Natural killer cell (primary cell): ENCODE measurements around the gene ANK2. TPM values are rescaled to one million over a fixed set of nuclear protein-coding genes. Genes with fewer than 3 reads are reported as not detected.

Source experiments
- ATAC-seq, 3 donors: fragments of 150-1000 bp in 2 of 3; fragments of 200-7000 bp in 1 of 3; cut with Tn5 transposase; 1 replicate in 1 of 3; 2 replicates in 2 of 3; pipeline ENCODE4 v1.10.0; 2021; ENCODE audit warnings: mild to moderate bottlenecking in 2 of 3, moderate library complexity in 2 of 3
- DNase-seq, 2 donors: peaks; one replicate each; pipeline versions ENCODE4 v3.0.0 to v3.0.0-alpha.2; 2013 to 2021; ENCODE audit warnings: mixed read lengths in 1 of 2
- H3K27ac ChIP-seq: one replicate; pipeline ENCODE4 v1.5.1; 2013; ENCODE audit warnings: mild to moderate bottlenecking, low read length
- H3K27me3 ChIP-seq: one replicate; pipeline ENCODE4 v1.6.1; 2013; ENCODE audit warnings: low read length; ENCODE audit not compliant: control insufficient read depth, insufficient read depth
- H3K36me3 ChIP-seq: one replicate; pipeline ENCODE4 v1.6.1; 2013; ENCODE audit warnings: low read length; ENCODE audit not compliant: control insufficient read depth, insufficient read depth
- H3K4me1 ChIP-seq: one replicate; pipeline ENCODE4 v1.6.1; 2013; ENCODE audit warnings: low read length; ENCODE audit not compliant: control insufficient read depth, insufficient read depth
- H3K4me3 ChIP-seq: one replicate; pipeline ENCODE4 v1.5.1; 2013; ENCODE audit warnings: low read length
- H3K9me3 ChIP-seq: one replicate; pipeline ENCODE4 v1.6.1; 2013; ENCODE audit warnings: low read length; ENCODE audit not compliant: control insufficient read depth, insufficient read depth
- H3K27ac Mint-ChIP-seq, 2 donors: one replicate each; pipeline ENCODE4 v1.8.0; 2022; ENCODE audit warnings: mild to moderate bottlenecking in 2 of 2, mixed read lengths in 2 of 2, moderate library complexity in 1 of 2
- H3K27me3 Mint-ChIP-seq, 2 donors: one replicate each; pipeline ENCODE4 v1.8.0; 2022; ENCODE audit warnings: low read depth in 2 of 2, mixed read lengths in 2 of 2
- H3K36me3 Mint-ChIP-seq: one replicate; pipeline ENCODE4 v1.8.0; 2022; ENCODE audit warnings: mixed read lengths
- H3K4me1 Mint-ChIP-seq, 2 donors: one replicate each; pipeline ENCODE4 v1.8.0; 2022; ENCODE audit warnings: mixed read lengths in 2 of 2
- H3K4me3 Mint-ChIP-seq: one replicate; pipeline ENCODE4 v1.8.0; 2022; ENCODE audit warnings: mild to moderate bottlenecking, moderate library complexity, mixed read lengths
- H3K9me3 Mint-ChIP-seq, 2 donors: one replicate each; pipeline ENCODE4 v1.8.0; 2022; ENCODE audit warnings: mixed read lengths in 2 of 2
- WGBS: methylation state at CpG from one replicate; pipeline ENCODE4 v1.1.7; 2013; ENCODE audit warnings: missing lambda C conversion rate; ENCODE audit not compliant: insufficient coverage; 5-methylcytosine and 5-hydroxymethylcytosine counted together
- intact Hi-C: fragments of 100-400 bp; cut with micrococcal nuclease; formaldehyde crosslinking; loops from one replicate; pipeline ENCODE4 v1.14.2; 2022
- total RNA-seq, 4 donors: library from RNA; stranded (reverse); fragments of 120-200 nt in 1 of 4; gene quantifications; one replicate each; pipeline versions ENCODE4 v1.2.3 to v1.2.4, GENCODE V29; 2013 to 2022
- TF ChIP-seq, protein P1 (sequence below): fragments of 200-600 bp; IDR thresholded peaks from one replicate; pipeline ENCODE4 v1.8.0; 2022; ENCODE audit warnings: antibody characterized with exemption

The ANK2 gene
- total RNA-seq, 3 donors from 2014 or later (not counting 1 experiment from before 2014, with no cell fraction given), result 0.05 TPM; not detected in 2

DNA sequence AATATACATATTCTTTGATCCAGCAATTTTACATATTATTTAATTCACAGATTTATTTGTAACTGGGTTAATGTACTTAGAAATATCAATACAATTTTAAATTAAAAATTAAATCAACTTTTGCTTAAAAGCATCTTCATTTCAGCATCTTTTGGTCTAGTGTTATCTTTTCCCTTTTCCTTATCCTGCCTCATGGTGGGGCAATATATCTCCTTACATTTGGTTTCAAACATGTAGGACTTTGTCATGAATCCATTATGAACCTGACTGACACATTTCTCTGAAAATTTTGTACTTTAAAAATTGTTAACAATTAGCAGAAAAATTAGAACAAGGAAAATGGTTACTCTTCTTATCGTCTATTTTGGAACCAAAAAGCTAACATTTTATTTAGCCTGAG, 42.8 kb upstream of the ANK2 start:
- TF ChIP-seq, protein P1, sequence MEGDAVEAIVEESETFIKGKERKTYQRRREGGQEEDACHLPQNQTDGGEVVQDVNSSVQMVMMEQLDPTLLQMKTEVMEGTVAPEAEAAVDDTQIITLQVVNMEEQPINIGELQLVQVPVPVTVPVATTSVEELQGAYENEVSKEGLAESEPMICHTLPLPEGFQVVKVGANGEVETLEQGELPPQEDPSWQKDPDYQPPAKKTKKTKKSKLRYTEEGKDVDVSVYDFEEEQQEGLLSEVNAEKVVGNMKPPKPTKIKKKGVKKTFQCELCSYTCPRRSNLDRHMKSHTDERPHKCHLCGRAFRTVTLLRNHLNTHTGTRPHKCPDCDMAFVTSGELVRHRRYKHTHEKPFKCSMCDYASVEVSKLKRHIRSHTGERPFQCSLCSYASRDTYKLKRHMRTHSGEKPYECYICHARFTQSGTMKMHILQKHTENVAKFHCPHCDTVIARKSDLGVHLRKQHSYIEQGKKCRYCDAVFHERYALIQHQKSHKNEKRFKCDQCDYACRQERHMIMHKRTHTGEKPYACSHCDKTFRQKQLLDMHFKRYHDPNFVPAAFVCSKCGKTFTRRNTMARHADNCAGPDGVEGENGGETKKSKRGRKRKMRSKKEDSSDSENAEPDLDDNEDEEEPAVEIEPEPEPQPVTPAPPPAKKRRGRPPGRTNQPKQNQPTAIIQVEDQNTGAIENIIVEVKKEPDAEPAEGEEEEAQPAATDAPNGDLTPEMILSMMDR, result no peak
- Mint-ChIP-seq H3K36me3 (no peaks in the 10 kb centered on the region), H3K9me3 (peaks cover 2 to 4% of the 10 kb centered on the region in 2 donors), H3K4me1 (no peaks in the 10 kb centered on the region), H3K27me3 (no peaks in the 10 kb centered on the region), H3K27ac (no peak overlapping the region), H3K4me3 (no peak overlapping the region)
- Histone ChIP-seq H3K9me3 (no peaks in the 10 kb centered on the region), H3K27me3 (no peaks in the 10 kb centered on the region), H3K4me1 (no peaks in the 10 kb centered on the region), H3K27ac (no peak overlapping the region), H3K4me3 (no peak overlapping the region), H3K36me3 (no peaks in the 10 kb centered on the region)
- DNase-seq (no peak), ATAC-seq (no peak)
- intact Hi-C loops, result no loop called here
- WGBS, result no CpG with 5 or more reads among the region's 1 CpG

DNA sequence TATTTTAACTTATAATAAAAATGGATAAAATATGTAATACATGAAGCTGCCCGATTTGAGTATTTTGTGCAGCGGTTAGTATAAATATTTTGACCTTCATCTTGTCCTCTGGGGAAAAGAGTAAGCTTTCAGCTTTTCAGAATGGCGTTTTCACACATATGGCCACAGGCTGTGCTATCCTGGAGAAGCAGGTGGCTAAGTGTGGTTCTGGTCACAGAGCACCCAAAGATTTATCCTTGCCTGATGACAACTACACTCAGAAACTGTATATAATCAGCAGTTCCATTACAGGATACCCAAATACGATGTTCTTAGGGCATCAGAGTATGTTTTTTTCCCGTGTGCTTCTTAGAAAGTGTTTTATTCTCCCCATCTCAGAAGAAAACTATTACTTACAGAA, 42.3 kb upstream of the ANK2 start:
- ATAC-seq (no peak), DNase-seq (no peak)
- no peaks in the 10 kb centered on the region for H3K4me1 ChIP-seq
- Mint-ChIP-seq H3K4me3 (no peak overlapping the region), H3K27me3 (no peaks in the 10 kb centered on the region), H3K36me3 (no peaks in the 10 kb centered on the region), H3K9me3 (peaks cover 0 to 4% of the 10 kb centered on the region in 2 donors), H3K27ac (no peak overlapping the region), H3K4me1 (no peaks in the 10 kb centered on the region)
- TF ChIP-seq, protein P1, result no peak
- H3K36me3 ChIP-seq, result no peaks in the 10 kb centered on the region
- H3K4me3 ChIP-seq, result no peak overlapping the region
- H3K27ac ChIP-seq, result no peak overlapping the region
- 84% methylated on average over 3 of the region's 5 CpGs for WGBS
- intact Hi-C loops, result no loop called here
- H3K27me3 ChIP-seq, result no peaks in the 10 kb centered on the region
- no peaks in the 10 kb centered on the region for H3K9me3 ChIP-seq

DNA sequence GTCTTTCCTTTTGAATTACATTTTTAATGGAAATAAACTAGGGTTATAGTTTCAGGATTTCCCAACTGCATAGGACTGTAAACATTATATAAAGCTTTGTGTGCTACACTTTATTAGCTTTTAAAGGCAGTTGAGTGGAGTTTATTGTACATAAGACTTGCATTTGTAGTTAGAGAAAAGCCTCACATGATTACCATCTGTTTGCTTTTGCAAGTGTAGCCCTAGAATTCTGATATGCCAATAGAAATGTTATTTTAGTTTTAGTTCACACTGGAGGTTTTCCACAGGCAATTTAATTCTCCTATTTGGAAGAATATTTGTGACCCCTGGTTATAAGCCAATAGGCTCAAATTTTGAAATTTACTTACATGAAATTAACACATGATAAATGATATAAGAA, 41.3 kb upstream of the ANK2 start:
- ATAC-seq (no peak), DNase-seq (no peak)
- no peaks in the 10 kb centered on the region for H3K36me3 ChIP-seq
- Mint-ChIP-seq H3K36me3 (no peaks in the 10 kb centered on the region), H3K4me3 (no peak overlapping the region), H3K27me3 (no peaks in the 10 kb centered on the region), H3K27ac (no peak overlapping the region), H3K4me1 (no peaks in the 10 kb centered on the region), H3K9me3 (no peaks in the 10 kb centered on the region)
- no peaks in the 10 kb centered on the region for H3K27me3 ChIP-seq
- TF ChIP-seq, protein P1, result no peak
- H3K4me3 ChIP-seq, result no peak overlapping the region
- intact Hi-C loops, result no loop called here
- H3K4me1 ChIP-seq, result no peaks in the 10 kb centered on the region
- H3K27ac ChIP-seq, result no peak overlapping the region
- no peaks in the 10 kb centered on the region for H3K9me3 ChIP-seq

DNA sequence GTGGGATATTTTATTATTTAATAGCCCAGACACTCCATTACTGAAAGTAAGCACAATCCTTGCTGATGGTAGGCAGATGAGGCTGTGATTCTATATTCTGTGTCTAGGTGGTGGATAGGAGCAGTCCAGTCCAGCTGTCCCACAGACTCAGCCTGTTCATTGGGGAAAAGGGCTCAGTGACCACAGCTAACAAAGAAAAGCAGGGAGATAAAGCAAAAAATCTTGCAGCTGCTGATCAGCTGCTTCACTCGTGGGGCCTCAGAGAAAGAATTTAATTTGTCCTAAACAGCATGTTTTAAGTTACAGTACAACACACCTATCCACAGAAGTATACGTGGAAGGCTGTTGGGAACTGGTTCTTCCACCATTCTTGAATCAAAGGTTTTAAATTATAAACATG, 40.7 kb upstream of the ANK2 start:
- intact Hi-C loops, result no loop called here
- no peaks in the 10 kb centered on the region for H3K9me3 ChIP-seq
- no peak overlapping the region for H3K27ac ChIP-seq
- no peaks in the 10 kb centered on the region for H3K27me3 Mint-ChIP-seq
- DNase-seq, result no peak
- no peaks in the 10 kb centered on the region for H3K4me1 ChIP-seq
- no peaks in the 10 kb centered on the region for H3K36me3 ChIP-seq
- H3K27ac Mint-ChIP-seq, result no peak overlapping the region
- H3K36me3 Mint-ChIP-seq, result no peaks in the 10 kb centered on the region
- no peak overlapping the region for H3K4me3 Mint-ChIP-seq
- no peak overlapping the region for H3K4me3 ChIP-seq
- no peaks in the 10 kb centered on the region for H3K9me3 Mint-ChIP-seq
- WGBS, result 57% methylated on average over 2 of the region's 2 CpGs
- TF ChIP-seq, protein P1, result no peak
- H3K4me1 Mint-ChIP-seq, result no peaks in the 10 kb centered on the region
- H3K27me3 ChIP-seq, result no peaks in the 10 kb centered on the region
- no peak for ATAC-seq
